HG03135 (cell line): ENCODE data around the gene GRK3.
"Not testable (repeated sequence)": the region's sequence is repeated elsewhere in the genome, so short reads cannot be mapped to it uniquely, and the experiment has no call there.

Experiments used
- ATAC-seq: cut with Tn5 transposase; IDR thresholded peaks from one replicate; pipeline ENCODE4 v1.9.1; 2021; ENCODE audit warnings: mild to moderate bottlenecking, moderate library complexity; ENCODE audit not compliant: unreplicated experiment

Gene GRK3

GRCh38 chr22:25623851-25624250, 59.4 kb downstream of the GRK3 start:
- no peak for ATAC-seq

GRCh38 chr22:25624476-25624875, 60.0 kb downstream of the GRK3 start:
- no peak for ATAC-seq

- ATAC-seq, result not testable (repeated sequence)
These were observed 61.5 kb downstream of the GRK3 start for GRCh38 chr22:25625747-25626623.

GRCh38 chr22:25626624-25626990, 62.1 kb downstream of the GRK3 start:
- ATAC-seq, result no peak

GRCh38 chr22:25627271-25627852, 62.9 kb downstream of the GRK3 start:
- ATAC-seq, result no peak

- ATAC-seq, result no peak
These were observed 64.0 kb downstream of the GRK3 start for GRCh38 chr22:25628494-25628893.

- no peak for ATAC-seq
These were observed 65.1 kb downstream of the GRK3 start for GRCh38 chr22:25629613-25630012.

- no peak for ATAC-seq
These were observed 66.0 kb downstream of the GRK3 start for GRCh38 chr22:25630447-25630846.

GRCh38 chr22:25636323-25636722, 71.8 kb downstream of the GRK3 start:
- ATAC-seq, result no peak

GRCh38 chr22:25637032-25637431, 72.6 kb downstream of the GRK3 start:
- ATAC-seq, result no peak

- no peak for ATAC-seq
These were observed 73.2 kb downstream of the GRK3 start for GRCh38 chr22:25637672-25638071.

- ATAC-seq, result no peak
These were observed 74.2 kb downstream of the GRK3 start for GRCh38 chr22:25638638-25639037.

GRCh38 chr22:25641650-25642049, 77.2 kb downstream of the GRK3 start:
- ATAC-seq, result no peak

- ATAC-seq, result no peak
These were observed 78.9 kb downstream of the GRK3 start for GRCh38 chr22:25643232-25644000.

- no peak for ATAC-seq
These were observed 79.6 kb downstream of the GRK3 start for GRCh38 chr22:25644122-25644521.

- no peak for ATAC-seq
These were observed 80.8 kb downstream of the GRK3 start for GRCh38 chr22:25645266-25645665.

GRCh38 chr22:25645964-25646363, 81.5 kb downstream of the GRK3 start:
- ATAC-seq, result no peak

- no peak for ATAC-seq
These were observed 86.4 kb downstream of the GRK3 start for GRCh38 chr22:25650833-25651232.

GRCh38 chr22:25651332-25652085, 87.0 kb downstream of the GRK3 start:
- ATAC-seq, result no peak

- ATAC-seq, result no peak
These were observed 90.2 kb downstream of the GRK3 start for GRCh38 chr22:25654676-25655075.

GRCh38 chr22:25655371-25655935, 91.0 kb downstream of the GRK3 start:
- ATAC-seq, result no peak
